AG09319 (cell line): ENCODE measurements around the gene KRTAP4-6.
"Not testable (repeated sequence)": the region's sequence is repeated elsewhere in the genome, so short reads cannot be mapped to it uniquely, and the experiment has no call there.

Experiments
- DNase-seq: peaks from one replicate; pipeline ENCODE4 v3.0.0-alpha.2; 2010; ENCODE audit warnings: low read depth; ENCODE audit errors: extremely low read depth
- CTCF ChIP-seq: IDR thresholded peaks from 2 replicates; pipeline ENCODE4 v1.5.1; 2011; ENCODE audit warnings: low read depth, mild to moderate bottlenecking, inconsistent platforms, low read length, moderate library complexity

The KRTAP4-6 gene

GRCh38 chr17:41107941-41108450 lies 32.3 kb downstream of the KRTAP4-6 start:
- no peak for TF ChIP-seq CTCF
- no peak for DNase-seq

DNA sequence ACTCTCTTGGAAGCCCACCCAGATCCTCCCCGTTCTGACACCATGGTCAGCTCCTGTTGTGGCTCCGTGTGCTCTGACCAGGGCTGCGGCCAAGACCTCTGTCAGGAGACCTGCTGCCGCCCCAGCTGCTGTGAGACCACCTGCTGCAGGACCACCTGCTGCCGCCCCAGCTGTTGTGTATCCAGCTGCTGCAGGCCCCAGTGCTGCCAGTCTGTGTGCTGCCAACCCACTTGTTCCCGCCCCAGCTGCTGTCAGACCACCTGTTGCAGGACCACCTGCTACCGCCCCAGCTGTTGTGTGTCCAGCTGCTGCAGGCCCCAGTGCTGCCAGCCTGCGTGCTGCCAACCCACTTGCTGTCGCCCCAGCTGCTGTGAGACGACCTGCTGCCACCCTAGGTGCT lies 35.0 kb downstream of the KRTAP4-6 start, which contains the start of gene KRTAP4-9:
KRTAP4-9 (plus strand) TSS at position 43 of the 400 bp plus-strand sequence; CDS start at position 43, 0 bp downstream.
- not testable (repeated sequence) for DNase-seq

DNA sequence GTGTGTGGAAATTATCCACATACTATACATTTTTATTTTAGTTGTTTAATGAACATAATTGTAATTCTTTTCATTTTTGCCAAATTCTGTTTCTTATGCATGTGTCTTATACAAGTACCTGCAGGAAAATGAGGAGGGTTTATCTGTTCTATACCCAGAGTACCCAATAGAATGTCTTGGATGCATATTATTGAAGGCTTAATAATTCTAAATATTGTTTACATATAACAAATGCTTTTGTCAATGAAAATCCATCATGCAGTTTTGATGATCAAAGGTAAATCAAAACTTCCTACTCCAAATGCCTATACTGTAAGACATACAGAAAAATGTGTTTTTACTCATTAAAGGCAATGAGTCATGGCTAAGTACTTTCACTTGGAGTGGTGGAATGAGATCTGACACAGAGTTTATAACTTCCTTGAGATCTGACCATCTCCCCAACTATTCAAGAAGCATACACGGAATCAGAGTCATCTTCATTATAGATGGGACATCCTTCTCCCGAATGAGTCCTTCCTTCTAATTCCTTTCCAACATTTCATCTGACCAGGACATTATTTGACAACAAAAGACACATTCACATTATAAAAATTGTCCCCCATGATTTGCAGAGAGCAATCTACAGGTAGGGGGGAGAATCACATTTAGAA lies 35.8 kb downstream of the KRTAP4-6 start:
- DNase-seq = not testable (repeated sequence)

GRCh38 chr17:41103896-41104295 lies 36.4 kb downstream of the KRTAP4-6 start:
- TF ChIP-seq CTCF = no peak
- no peak for DNase-seq

GRCh38 chr17:41101586-41102259 lies 38.6 kb downstream of the KRTAP4-6 start, which contains the start of gene KRTAP4-16:
TSS of gene KRTAP4-16 (minus strand) at chr17:41102209. CDS start at chr17:41102209, 0 bp downstream.
- no peak for TF ChIP-seq CTCF
- no peak for DNase-seq

DNA sequence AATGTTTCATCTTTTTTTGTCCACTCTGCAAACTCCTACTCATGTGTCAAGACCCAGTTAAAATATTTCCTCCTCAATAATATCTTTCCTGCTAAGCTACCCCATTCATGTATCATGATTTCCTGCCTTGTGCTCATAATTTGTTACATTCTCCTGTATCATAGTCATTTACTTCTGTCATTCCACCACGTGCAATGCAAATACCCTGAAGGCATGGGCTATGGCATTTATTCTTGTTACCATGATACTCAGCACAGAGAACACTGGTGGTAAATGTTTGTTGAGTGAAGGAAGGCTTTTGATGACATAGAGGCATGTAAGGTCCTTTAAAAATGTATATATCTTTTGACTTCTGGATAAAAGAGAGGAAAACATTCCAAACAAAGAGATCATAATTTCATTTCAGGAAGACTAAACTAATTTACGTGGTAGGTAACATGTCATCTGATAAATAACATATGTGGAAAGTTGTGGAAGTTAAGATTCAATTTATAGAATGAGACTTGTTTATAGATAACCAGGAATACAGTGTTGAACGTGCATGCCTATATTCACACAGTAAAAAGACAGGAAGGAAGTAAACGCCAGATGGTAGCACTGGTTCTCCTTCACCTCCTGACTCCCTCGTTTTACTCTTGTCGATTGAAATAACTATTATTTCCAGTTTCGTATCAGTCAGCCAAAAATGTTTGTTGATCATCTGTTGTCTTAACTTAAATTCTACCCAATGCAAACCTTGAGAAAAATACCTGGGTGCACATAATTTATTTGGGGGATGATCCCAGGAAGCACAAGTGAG lies 40.5 kb downstream of the KRTAP4-6 start:
- DNase-seq = peak; percentile 19

DNA sequence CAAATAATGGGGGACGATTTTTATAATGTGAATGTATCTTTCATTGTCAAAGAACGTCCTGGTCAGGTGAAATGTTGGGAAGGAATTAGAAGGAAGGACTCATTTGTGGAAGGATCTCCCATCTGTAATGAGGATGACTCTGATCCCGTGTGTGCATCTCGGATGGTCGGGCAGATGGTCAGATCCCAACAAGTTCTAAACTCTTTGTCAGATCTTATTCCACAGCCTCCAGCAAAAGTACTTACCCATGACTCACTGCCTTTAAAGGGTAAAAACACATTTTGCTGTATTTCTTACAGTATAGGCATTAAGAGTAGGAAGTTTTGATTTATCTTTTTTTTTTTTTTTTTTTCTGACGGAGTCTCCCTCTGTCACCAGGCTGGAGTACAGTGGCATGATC lies 41.9 kb downstream of the KRTAP4-6 start:
- no peak for TF ChIP-seq CTCF
- DNase-seq = peak; percentile 10

GRCh38 chr17:41098042-41098441 lies 42.3 kb downstream of the KRTAP4-6 start, which contains the start of gene KRTAP4-8:
TSS of gene KRTAP4-8 (minus strand) at chr17:41098142. CDS start at chr17:41098084, 58 bp downstream.
- no peak for DNase-seq
- no peak for TF ChIP-seq CTCF
